Thymus (tissue), 11 donors: Measurements from ENCODE around the gene EMX2. TPM values are rescaled to one million over a fixed set of nuclear protein-coding genes. Genes with fewer than 3 reads are reported as not detected.

ENCODE experiments used
- DNase-seq, 9 donors: peaks; one replicate each; pipeline ENCODE4 v3.0.0-alpha.2; 2013; ENCODE audit warnings: low spot score in 9 of 9, low read depth in 6 of 9, missing footprints in 1 of 9
- H3K27ac ChIP-seq, 2 donors: one replicate each; pipeline ENCODE4 v1.5.1; 2013; ENCODE audit warnings: control low read depth in 1 of 2, low read depth in 1 of 2, low read length in 1 of 2, mild to moderate bottlenecking in 1 of 2, moderate library complexity in 1 of 2
- H3K27me3 ChIP-seq, 2 donors: one replicate each; pipeline ENCODE4 v1.5.1; 2013; ENCODE audit warnings: low read length in 1 of 2; ENCODE audit not compliant: control insufficient read depth in 2 of 2, insufficient read depth in 1 of 2
- H3K36me3 ChIP-seq, 2 donors: one replicate each; pipeline ENCODE4 v1.5.1; 2013; ENCODE audit warnings: low read length in 1 of 2, mild to moderate bottlenecking in 1 of 2, moderate library complexity in 1 of 2; ENCODE audit not compliant: control insufficient read depth in 2 of 2, insufficient read depth in 2 of 2
- H3K4me1 ChIP-seq, 2 donors: one replicate each; pipeline ENCODE4 v1.5.1; 2013; ENCODE audit warnings: low read length in 2 of 2; ENCODE audit not compliant: control insufficient read depth in 2 of 2, insufficient read depth in 2 of 2
- H3K4me3 ChIP-seq, 2 donors: one replicate each; pipeline ENCODE4 v1.5.1; 2013; ENCODE audit warnings: low read length in 2 of 2, control low read depth in 1 of 2, mild to moderate bottlenecking in 1 of 2
- H3K9me3 ChIP-seq, 2 donors: one replicate each; pipeline ENCODE4 v1.5.1; 2013; ENCODE audit warnings: low read length in 1 of 2, mild to moderate bottlenecking in 1 of 2; ENCODE audit not compliant: control insufficient read depth in 2 of 2, insufficient read depth in 1 of 2
- WGBS: extraction: QIAGEN DNeasy Blood & Tissue Kit; methylation state at CpG from one replicate; pipeline ENCODE4 v1.1.7; 2013; 5-methylcytosine and 5-hydroxymethylcytosine counted together
- polyA plus RNA-seq: library from polyadenylated mRNA; stranded (reverse); fragments of 200-250 nt; gene quantifications from one replicate; pipeline ENCODE4 v1.2.3, GENCODE V29; 2013
- total RNA-seq: library from RNA; stranded (reverse); fragments of 120-200 nt; gene quantifications from one replicate; pipeline ENCODE4 v1.2.4, GENCODE V29; 2013
- donor health status: healthy.

Gene EMX2
- total and polyA plus RNA-seq, 2 donors, result 0.09 to 0.57 TPM

DNA sequence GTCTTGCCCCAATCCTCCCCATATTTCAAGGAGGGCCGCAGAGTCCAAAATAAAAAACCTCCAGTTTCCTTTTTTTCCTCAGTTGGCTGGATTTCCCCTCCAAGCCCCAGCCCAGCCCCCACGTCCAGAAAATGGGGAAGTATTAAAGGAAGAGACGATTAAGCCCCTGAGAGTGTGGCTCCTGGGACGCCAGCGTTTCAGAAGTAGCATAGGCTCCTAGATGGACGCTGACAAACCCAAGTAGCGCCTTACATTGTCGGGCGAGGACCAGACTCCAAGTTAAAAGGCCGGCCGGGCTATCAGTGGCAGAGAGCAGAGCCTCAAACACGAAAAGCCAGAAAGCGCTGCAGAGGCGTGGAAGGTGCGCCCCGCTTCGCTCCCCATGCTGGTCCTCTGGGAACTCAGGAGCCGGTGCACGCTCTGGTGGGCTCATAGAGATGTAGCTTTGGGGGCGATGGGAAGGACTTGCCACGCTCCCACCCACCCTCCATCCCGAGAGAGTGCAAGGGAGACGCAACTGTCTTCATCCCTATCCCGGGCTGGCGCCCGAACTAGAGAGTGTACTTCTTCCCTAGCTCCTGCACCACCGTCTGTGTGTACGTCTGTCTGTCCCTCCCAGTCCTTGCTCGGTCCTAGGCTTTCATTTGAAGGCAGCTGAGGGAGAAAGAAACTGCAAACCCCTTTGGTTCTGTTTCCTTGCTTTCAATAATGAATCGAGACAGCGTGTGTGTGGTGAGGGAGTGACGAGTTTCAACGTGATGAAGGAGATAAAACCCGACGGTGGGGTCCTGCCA, 6.3 kb upstream of the EMX2 start:
- WGBS, result 8% methylated on average over 35 of the region's 35 CpGs
- no peak for DNase-seq
- Histone ChIP-seq H3K27ac (no peak overlapping the region), H3K4me3 (no peak overlapping the region), H3K9me3 (peaks cover 0 to 9% of the 10 kb centered on the region in 2 donors), H3K36me3 (no peaks in the 10 kb centered on the region), H3K27me3 (peaks cover 93 to 100% of the 10 kb centered on the region in 2 donors), H3K4me1 (peaks cover 0 to 3% of the 10 kb centered on the region in 2 donors)

- Histone ChIP-seq H3K4me1 (peaks cover 0 to 5% of the 10 kb centered on the region in 2 donors), H3K27ac (no peak overlapping the region), H3K4me3 (no peak overlapping the region), H3K27me3 (peaks cover 92 to 100% of the 10 kb centered on the region in 2 donors), H3K36me3 (no peaks in the 10 kb centered on the region), H3K9me3 (peaks cover 2 to 5% of the 10 kb centered on the region in 2 donors)
- DNase-seq, result peak in 2 of 9 donors; percentile 16 to 30
- WGBS, result 9% methylated on average over 40 of the region's 40 CpGs
These were observed 5.6 kb upstream of the EMX2 start for GRCh38 chr10:117536866-117537435.

GRCh38 chr10:117537436-117537903, 5.1 kb upstream of the EMX2 start:
- no peak overlapping the region for H3K4me3 ChIP-seq
- no peak overlapping the region for H3K27ac ChIP-seq
- DNase-seq, result peak in 2 of 9 donors; percentile 35 to 37
- H3K4me1 ChIP-seq, result peaks cover 0 to 7% of the 10 kb centered on the region in 2 donors
- H3K27me3 ChIP-seq, result peaks cover 92 to 100% of the 10 kb centered on the region in 2 donors
- 5% methylated on average over 39 of the region's 39 CpGs for WGBS
- no peaks in the 10 kb centered on the region for H3K36me3 ChIP-seq
- peaks cover 3% of the 10 kb centered on the region in 2 donors for H3K9me3 ChIP-seq

DNA sequence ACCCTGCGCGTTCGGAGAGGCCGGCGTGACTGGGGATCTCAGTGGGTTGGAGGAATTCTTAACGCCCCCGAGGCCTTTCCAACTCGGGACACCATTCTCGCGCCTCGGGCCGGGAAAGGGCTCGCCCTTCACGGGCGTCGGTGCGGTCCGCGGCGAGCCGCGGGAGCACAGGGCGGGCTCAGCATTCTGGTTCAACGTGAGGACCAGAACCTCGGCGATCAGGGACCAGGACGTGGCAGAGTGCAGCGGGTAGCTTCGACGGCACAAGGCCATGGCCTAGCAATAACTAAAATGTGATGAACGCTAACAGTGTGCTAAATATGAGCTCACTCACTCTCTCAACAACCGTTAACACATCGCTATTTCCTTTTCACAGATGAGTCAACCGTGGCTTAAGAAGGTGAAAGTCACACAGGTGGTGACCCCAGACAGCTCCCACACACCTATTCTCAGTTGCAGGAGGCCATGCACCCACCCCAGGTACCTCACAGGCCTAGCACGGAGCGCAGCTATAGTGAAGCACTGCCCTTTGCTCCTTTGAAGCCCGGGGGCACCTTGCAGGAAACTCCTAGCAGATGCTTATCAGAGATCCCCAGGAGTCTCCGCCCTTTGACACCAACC, 4.5 kb upstream of the EMX2 start:
- Histone ChIP-seq H3K27ac (no peak overlapping the region), H3K4me1 (peaks cover 0 to 7% of the 10 kb centered on the region in 2 donors), H3K27me3 (peaks cover 91 to 100% of the 10 kb centered on the region in 2 donors), H3K36me3 (no peaks in the 10 kb centered on the region), H3K9me3 (peaks cover 3% of the 10 kb centered on the region in 2 donors), H3K4me3 (no peak overlapping the region)
- 11% methylated on average over 38 of the region's 38 CpGs for WGBS
- no peak for DNase-seq

DNA sequence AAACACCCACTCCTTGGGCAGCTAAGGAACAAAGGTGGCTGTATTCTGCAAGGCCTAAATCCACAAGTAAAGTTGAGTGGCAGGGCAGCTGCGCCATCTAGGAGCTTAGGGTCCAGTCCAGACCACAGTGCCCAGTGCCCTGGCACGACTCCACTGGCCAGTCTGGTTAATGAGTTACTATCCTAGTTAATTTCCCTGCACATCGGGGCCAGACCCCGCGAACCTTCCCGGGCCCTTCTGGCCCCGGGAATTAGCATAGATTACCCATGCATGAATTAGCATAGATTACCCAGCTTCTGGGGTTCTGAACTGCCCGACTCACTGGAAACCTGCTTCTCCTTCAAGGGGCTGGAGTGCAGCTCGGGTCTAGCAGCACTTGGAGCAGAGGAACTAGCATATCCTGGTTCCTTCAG, 3.2 kb upstream of the EMX2 start:
- H3K4me3 ChIP-seq, result no peak overlapping the region
- H3K9me3 ChIP-seq, result peaks cover 3 to 8% of the 10 kb centered on the region in 2 donors
- H3K27ac ChIP-seq, result no peak overlapping the region
- peaks cover 92 to 100% of the 10 kb centered on the region in 2 donors for H3K27me3 ChIP-seq
- no peaks in the 10 kb centered on the region for H3K36me3 ChIP-seq
- WGBS, result 14% methylated on average over 9 of the region's 9 CpGs
- no peak for DNase-seq
- H3K4me1 ChIP-seq, result peaks cover 0 to 7% of the 10 kb centered on the region in 2 donors

GRCh38 chr10:117539903-117540639, 2.5 kb upstream of the EMX2 start:
- Histone ChIP-seq H3K9me3 (peaks cover 3 to 8% of the 10 kb centered on the region in 2 donors), H3K27me3 (peaks cover 92 to 100% of the 10 kb centered on the region in 2 donors), H3K36me3 (no peaks in the 10 kb centered on the region), H3K4me3 (no peak overlapping the region), H3K4me1 (peaks cover 0 to 7% of the 10 kb centered on the region in 2 donors), H3K27ac (no peak overlapping the region)
- WGBS, result 31% methylated on average over 3 of the region's 3 CpGs
- no peak for DNase-seq

- H3K9me3 ChIP-seq, result peaks cover 3 to 5% of the 10 kb centered on the region in 2 donors
- H3K27me3 ChIP-seq, result peaks cover 92 to 100% of the 10 kb centered on the region in 2 donors
- no peak overlapping the region for H3K27ac ChIP-seq
- no peaks in the 10 kb centered on the region for H3K36me3 ChIP-seq
- no peak for DNase-seq
- no peak overlapping the region for H3K4me3 ChIP-seq
- H3K4me1 ChIP-seq, result peaks cover 0 to 7% of the 10 kb centered on the region in 2 donors
- 14% methylated on average over 14 of the region's 14 CpGs for WGBS
These were observed 1.7 kb upstream of the EMX2 start for GRCh38 chr10:117540640-117541404.

- no peak for DNase-seq
- WGBS, result 7% methylated on average over 32 of the region's 32 CpGs
- H3K27ac ChIP-seq, result no peak overlapping the region
- peaks cover 96 to 100% of the 10 kb centered on the region in 2 donors for H3K27me3 ChIP-seq
- peaks cover 3 to 5% of the 10 kb centered on the region in 2 donors for H3K9me3 ChIP-seq
- no peaks in the 10 kb centered on the region for H3K36me3 ChIP-seq
- H3K4me3 ChIP-seq, result no peak overlapping the region
- H3K4me1 ChIP-seq, result peaks cover 0 to 7% of the 10 kb centered on the region in 2 donors
These were observed 1.1 kb upstream of the EMX2 start for GRCh38 chr10:117541405-117541908.
